T-helper 1 cell (primary cell): ENCODE data around the gene SAFB.

ENCODE experiments used
- DNase-seq, 5 donors: peaks; one replicate each; pipeline ENCODE4 v3.0.0-alpha.2; 2012 to 2020
- total RNA-seq, 4 donors: gene quantifications; one replicate each; lab custom pipeline; 2026; lab: John Stamatoyannopoulos, UW

The SAFB gene
- 119 to 159 (median 137) reads per million in 4 donors for total RNA-seq

DNA sequence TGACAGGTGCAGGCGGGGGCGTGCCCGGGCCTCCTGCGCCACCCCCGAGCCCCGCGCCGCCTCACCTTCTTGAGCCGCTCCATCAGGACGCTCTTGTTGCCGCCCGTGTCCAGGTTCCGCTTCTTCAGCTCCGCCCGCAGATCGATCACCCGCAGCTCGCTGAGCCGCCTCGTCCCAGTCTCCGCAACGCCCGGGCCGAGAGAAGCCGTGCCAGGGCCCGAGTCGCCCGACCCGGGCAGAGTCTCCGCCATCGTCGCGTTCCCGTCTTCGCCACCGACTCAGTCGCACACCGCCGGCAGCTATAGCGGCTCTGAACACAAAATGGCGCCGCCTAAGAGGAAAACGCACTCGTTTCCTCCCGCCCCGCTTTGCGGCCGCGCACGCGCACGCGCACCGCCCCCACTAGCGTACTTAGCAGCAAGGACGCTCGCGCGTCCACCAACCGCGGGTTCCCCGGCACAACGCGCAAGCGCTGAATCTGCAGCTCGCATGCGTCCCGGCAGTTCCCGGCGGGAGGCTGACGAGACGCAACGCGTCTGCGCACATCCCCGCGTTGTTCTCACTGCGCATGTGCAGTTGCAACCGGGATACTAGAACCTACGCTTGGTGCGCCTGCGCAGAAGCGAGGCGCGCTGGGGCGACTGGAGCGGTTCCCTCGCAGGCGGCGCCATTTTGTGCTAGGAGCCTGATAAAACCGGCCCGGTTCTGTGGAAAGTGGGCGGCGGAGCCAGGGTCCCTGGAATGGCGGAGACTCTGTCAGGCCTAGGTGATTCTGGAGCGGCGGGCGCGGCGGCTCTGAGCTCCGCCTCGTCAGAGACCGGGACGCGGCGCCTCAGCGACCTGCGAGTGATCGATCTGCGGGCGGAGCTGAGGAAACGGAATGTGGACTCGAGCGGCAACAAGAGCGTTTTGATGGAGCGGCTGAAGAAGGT lies at the start of gene SAFB, which contains the start of gene SAFB2:
SAFB (plus strand) TSS at position 619 of the 932 bp plus-strand sequence; CDS start at position 742, 123 bp downstream.
SAFB2 (minus strand) TSS at position 312 of the 932 bp plus-strand sequence; CDS start at position 251, 61 bp downstream.
- peak; percentile 99 to 100 (median 99) for DNase-seq

GRCh38 chr19:5575590-5575989 lies 47.3 kb upstream of the SAFB start:
- DNase-seq, result no peak

DNA sequence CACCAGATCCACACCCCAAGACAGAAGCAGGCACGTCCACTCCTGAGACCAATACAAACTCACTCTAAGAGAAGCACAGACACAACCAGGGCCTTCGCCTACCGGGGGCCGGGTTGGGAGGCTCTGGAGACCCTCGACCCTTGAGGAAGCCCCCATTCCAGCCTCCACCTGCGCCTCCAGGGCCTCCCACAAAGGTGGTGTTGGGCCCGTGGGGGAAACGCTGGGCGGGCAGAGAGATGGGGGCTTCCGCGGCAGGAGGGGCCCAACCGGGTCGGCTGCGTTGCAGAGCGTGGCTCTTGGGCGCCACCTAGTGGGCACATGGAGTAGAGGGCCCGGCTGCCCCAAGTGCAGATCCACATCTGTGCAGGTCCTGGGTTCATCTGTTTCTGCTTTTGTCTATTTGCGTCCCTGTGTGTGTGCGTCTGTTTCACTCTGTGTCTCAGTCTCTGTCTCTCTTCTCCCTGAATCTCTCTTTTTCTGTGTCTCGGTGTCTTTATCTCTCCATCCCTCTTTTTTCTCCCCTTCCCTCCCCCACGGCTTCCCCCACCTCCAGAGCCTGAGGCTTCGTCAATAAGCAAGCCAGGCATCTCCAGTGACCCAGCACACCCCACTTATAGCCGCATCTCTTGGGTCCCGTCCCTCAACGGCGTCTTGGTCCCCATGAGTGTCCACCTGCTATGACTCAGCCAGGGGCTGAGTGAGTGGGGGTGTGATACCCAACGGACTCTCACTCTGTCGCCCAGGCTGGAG lies 44.6 kb upstream of the SAFB start:
- DNase-seq, result peak; percentile 40 to 67 (median 63)

DNA sequence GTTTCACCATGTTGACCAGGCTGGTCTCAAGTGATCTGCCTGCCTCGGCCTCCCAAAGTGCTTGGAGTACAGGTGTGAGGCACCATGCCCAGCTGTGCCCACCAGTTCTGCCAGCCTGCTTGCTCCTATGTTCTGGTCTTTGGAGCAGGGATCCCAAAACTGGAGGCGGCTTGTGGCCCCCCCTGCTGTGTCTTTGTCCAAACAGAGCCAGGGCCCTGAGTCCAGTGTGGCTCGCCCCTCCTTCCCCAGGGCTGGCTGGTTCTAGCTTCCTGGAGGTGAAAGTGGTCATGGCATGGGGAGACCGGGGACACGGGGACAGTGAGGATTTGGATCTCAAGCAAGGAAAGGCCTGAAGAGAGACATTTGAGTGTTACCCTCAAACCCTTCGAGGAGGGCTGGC lies 43.6 kb upstream of the SAFB start:
- DNase-seq, result no peak

DNA sequence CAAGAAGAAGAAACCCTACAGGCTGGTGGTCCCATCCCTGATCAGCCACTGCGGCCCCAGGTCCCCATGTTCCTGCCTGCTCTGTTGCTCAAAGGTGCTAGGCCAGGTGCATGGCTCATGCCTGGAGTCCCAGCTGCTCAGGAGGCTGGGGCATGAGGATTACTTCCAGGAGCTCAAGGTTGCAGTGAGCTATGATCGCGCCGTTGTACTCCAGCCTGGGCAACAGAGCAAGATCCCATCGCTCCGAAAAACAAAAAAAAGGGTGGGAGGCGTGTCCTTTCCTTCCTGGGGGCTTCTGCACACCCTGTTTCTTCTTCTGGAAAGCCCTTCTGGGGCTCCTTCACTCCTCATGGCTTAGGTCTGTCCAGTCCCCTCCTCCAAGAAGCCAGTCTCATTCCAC lies 43.2 kb upstream of the SAFB start:
- DNase-seq, result no peak

DNA sequence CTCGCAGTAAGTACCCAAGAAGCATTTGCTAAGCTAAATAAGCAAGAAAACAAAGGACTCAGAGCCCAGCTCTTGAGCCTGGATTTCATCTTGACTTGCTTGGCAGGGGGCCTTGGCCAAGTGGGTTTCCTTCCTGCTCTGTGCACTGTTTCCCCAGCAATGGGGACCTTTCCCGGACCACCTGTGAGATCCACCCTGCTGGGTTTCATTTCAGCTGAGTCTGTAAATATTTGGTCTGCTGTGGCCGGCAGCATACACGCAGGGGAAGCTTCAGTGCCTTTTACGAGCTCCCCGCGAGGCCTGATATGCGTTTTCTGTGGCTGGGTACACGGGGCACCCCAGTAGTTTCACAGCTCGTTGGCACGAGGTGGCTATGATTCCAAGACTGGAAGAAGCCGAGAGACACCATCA lies 42.7 kb upstream of the SAFB start:
- no peak for DNase-seq

DNA sequence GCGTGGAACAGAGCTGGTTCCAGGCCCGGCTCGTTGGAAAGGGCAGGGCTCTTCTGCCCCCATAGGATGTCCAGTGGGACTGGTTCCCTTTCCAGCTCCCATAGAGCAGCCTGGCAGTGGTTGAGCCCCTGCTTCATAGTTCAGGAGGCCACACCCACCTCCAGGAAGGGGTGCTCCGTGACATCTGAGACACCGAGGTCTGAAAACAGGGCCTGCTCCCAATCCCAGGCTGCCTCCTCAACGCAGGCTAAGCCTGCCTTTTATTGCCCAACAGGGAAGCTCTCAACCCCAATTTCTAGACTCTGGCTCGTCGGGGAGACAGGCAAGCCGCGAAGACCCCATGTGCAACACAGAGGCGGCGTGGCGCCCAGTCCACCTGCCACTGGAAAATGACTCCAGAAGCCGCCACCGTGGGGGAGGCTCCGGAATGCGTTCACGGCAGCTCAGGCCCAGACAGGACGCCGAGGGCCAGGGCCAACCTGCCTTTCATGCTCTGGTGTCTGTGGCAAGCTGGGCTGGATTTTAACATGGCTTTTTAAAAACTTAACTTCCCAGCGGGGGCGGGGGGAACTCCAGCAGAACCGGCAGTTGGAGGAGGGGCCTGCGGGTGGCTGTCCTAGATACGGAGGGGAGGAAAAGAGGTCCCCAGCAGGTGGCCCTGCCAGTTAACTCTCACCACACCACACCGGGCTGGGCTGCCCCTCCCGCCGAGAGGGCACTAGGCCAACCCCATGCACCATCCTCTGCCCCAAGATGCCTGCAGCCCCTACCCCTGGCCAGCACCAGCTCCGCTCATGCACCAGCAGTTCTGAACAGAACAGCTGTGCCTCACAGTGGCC lies 37.2 kb upstream of the SAFB start:
- DNase-seq, result no peak

DNA sequence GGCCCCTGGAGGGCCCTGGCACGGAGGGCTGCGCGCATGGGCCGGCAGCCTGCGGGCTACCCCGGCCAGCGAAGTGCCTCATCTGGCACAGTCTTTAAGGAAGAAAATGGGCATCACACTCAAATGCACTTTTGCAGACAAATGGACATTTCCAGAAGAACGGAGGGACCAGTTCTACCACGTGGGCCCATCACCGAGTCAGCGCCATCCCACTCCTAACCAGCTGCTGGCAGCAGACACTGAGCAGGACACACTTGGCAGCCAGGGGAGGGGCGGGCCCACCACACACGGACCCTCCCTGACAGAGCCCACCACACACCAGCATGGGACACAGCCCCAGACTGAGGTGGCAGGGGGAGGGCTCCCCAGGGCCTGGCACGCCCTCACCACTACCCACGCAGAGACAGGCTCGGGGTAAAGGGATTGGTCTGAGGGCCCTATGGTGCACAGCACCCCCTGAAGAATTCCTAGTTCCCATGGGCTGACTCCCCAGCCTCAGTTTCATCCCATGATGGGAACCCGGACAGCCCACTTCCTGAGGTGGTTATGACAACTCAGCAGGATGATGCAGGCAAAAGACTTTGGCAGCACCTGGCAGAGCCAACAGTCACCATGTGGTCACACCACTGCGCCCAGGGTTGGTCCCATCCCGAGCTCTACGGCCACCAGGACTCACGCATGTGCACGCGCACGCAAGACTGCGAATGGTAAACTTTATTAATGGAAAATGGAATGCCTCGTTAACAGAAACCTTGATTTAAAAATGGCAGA lies 36.4 kb upstream of the SAFB start:
- DNase-seq, result no peak

DNA sequence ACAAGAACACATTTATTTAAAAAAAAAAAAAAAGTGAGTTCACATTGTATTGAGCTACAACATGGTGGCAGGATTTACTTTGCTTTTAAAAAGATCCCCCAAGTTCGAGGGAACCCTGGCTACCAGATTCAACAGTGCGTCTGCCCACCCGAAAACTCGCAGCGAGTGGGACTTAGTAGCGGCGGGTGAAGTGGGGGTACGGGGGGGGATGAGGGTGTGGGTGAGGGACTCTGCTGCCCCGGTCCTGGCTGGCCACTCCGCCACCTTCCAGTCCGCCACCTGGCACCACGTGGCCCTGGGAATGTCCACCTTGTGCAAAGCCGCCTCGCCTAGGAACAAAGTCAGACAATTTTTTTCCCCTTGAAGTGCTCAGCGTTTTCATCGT lies 35.8 kb upstream of the SAFB start:
- DNase-seq, result no peak

DNA sequence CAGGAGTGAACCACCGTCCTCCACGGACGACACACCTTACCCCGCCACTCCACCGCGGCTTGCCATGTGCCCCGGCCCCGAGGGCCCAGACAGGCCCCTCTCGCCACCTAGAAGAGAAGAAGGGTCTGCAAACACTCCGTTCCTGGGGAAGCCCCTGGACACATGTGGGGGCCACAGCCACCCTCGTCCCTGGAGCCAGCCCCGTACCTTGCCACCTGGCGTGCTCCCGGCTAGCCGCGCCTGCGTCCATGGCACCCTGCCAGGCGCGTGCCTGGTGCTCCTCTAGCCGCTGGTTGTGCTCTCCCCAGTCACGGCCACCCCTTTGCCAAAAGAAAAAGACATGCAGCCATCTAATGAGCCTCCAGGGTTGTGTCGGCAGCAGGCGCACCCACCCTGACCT lies 35.2 kb upstream of the SAFB start:
- DNase-seq, result no peak

GRCh38 chr19:5588441-5588840 lies 34.4 kb upstream of the SAFB start:
- DNase-seq, result no peak

DNA sequence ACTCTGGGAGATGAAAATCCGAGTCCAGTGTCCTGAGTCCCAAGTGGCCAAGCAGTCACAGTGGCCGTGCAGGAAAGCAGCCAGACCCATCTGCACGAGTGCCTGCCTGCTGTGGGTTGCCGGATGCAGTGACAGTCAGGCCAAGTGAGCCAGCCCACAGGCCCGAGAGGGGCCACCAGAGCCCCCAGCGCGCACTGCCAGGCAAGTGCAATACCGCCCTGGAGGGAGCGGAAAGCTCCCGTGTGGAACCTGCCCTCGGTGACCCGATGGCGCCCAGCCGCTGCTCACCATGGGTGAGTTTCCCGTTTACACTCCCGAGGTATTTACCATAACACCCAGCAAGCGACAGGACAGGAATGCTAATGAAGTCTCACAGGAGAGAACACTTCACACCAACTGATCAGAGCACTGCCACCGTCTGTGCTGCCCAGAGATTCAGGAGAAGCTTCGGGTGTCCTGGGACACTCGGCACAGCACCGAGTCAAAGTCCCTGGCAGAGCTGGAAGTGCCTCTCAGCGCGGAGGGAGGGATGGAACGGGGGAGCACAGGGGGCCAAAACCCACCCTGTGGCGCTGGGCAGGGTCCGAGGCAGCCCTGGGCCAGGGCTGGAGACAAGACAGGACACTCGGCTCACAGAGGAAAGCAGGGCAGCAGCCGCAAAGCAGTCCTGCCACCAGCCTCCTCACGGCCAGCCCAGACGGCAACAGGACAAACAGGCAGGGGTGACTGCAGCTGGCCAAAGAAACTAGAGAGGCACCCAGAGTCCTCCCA lies 33.8 kb upstream of the SAFB start:
- no peak for DNase-seq

- DNase-seq, result no peak
These were observed 32.6 kb upstream of the SAFB start for GRCh38 chr19:5590151-5590864.

- no peak for DNase-seq
These were observed 32.1 kb upstream of the SAFB start for GRCh38 chr19:5590865-5591154.

DNA sequence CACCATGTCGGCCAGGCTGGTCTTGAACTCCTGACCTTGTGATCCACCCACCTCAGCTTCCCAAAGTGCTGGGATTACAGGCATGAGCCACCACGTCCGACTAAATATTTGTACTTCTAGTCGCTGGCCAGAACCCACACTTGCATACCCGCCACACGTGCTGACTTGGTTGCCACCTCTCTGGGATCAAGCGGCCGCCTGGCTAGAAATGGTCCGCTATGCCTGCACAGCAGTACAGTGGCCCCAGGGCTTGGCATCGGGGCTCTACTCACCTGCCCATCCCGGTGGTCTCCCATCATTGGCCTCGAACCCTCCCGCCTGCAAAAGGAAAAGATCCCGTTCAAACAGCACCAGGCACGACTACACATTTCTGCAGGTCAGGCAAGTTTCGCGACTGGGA lies 31.4 kb upstream of the SAFB start:
- DNase-seq, result no peak

DNA sequence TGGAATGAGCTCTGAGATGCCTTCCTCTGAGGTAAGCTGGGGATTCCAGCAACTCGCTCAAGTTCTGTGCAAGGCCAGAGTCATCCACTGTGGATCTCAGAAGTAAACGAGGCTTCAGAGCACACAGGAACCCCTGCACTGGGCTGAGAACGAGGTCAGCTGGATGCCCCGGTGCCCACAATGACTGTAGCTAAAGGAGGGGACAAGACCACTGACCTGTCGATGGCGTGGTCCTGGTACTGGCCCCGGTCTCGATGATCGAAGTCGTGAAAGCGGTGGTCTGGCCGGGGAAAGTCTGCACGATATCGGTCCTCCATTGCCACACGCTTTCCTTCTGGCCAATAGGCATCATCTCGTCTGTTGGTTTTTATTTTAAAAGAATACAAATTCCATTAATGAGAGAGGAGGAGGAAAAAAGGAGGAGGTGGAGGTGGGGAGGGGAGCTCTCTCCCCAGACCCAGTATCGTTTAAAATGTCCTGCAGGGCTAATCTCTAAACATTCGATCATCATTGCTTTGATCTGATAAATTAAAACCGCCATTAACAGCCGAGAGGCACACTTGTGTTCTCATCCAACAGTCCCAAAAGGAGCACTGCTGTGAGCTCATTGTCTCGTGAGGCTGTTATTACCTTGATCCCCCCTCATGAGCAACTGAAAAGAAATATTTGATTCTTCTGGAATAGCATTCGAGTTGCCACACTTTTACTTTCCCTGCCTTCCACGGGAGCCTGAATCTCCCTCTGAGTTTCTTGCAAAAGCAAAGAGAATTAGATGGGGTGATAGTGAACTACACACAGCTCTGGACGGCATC lies 30.1 kb upstream of the SAFB start:
- DNase-seq, result no peak

DNA sequence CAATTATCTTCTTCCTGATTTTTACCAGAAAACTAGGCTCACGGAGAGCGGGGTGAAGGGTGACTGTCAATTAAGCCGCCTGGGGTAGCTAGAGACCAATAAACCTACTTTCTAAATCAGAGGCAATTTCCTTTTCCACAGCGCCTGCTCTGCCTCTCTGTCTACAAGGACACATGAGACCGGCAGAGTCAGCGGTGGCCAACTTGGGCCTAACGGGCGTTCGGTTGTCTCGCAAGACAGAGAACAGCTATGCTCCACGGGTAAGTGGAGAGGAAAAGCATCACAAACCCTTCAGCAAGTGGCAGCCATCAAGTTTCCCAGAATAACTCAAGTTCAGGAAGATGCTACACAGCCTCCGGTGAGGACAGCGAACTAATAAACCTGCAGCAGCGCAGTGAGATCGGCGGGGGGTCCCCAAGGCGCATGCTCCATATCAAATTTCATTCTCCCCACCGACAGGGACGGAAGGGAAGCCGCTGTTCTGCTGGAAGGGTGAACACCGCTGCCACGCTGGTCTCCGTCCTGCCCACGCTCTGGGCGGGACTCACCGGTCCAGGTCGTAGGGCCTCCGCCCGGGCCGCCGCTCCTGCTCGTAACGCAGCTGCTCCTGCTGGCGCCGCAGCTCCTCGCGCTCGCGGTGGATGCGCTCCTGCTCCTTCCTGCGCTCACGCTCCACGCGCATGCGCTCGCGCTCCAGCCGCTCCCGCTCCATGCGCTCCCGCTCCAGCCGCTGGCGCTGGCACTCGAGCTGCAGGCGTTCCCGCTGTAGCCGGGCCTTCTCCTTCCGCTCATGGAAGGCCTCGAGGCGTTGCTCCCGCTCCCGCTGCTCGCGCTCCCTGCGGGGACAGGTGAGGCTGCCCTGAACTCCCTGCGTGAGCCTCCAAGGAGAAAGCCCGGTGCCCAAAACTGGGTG lies 29.3 kb upstream of the SAFB start:
- no peak for DNase-seq

DNA sequence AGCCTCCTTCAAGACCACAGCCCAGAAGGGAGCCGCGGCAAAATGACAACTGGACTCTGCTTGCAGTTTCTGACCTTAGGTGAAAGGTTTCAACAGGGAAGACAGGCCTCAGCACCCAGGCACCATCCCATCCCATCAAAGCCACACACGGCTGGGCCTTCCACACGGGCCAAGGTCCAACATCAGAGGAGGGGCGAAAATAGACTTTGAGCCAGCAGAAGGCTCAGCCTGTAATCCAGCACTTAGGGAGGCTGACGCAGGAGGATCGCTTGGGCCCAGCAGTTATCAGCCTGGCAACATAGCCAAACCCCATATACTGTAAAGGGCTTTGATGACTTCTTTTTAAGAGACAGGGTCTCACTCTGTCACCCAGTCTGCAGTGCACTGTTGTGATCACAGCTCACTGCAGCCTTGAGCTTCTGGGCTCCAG lies 28.3 kb upstream of the SAFB start:
- no peak for DNase-seq

DNA sequence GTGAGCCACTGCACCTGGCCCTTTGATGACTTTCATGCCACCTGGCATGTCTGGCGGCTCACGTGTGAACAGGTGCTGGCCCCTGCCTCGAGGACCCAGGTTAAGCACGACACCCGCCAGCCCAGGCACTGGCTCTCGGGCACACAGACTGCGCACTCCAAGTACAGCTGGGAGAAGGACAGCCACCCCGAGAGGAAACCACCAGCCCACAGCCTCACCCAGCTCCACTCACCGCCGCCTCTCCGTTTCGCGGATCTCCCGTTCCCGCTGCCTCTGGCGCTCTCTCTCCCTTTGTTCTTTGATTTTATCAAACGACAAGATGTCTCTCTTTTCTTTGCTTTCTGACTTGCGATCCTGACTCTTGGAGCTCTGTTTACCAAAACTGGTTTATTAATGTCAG lies 27.8 kb upstream of the SAFB start:
- no peak for DNase-seq
